GM18909 (cell line): Measurements from ENCODE around the gene CTNNAL1.
A peak's percentile ranks its signal among the peaks of the same experiment; 100 is the strongest.
"Not testable (repeated sequence)": the region's sequence is repeated elsewhere in the genome, so short reads cannot be mapped to it uniquely, and the experiment has no call there.

Experiments
- ATAC-seq: cut with Tn5 transposase; IDR thresholded peaks from one replicate; pipeline ENCODE4 v1.9.1; 2021; ENCODE audit warnings: mild to moderate bottlenecking; ENCODE audit not compliant: unreplicated experiment, poor library complexity

CTNNAL1 gene

GRCh38 chr9:108997112-108997511, 16.2 kb downstream of the CTNNAL1 start:
- ATAC-seq, result no peak

GRCh38 chr9:108996643-108997042, 16.7 kb downstream of the CTNNAL1 start:
- ATAC-seq, result no peak

GRCh38 chr9:108994695-108995094, 18.6 kb downstream of the CTNNAL1 start:
- ATAC-seq, result peak; percentile 90

- no peak for ATAC-seq
Measured at GRCh38 chr9:108991479-108991878, 21.8 kb downstream of the CTNNAL1 start.

- no peak for ATAC-seq
Measured at GRCh38 chr9:108983885-108984284, 29.4 kb downstream of the CTNNAL1 start.

- ATAC-seq, result no peak
Measured at GRCh38 chr9:108980893-108981292, 32.4 kb downstream of the CTNNAL1 start.

GRCh38 chr9:108978205-108978604, 35.1 kb downstream of the CTNNAL1 start:
- no peak for ATAC-seq

GRCh38 chr9:108973895-108974294, 39.4 kb downstream of the CTNNAL1 start:
- ATAC-seq, result no peak

GRCh38 chr9:108972626-108973209, 40.6 kb downstream of the CTNNAL1 start:
- ATAC-seq, result no peak

GRCh38 chr9:108972186-108972585, 41.1 kb downstream of the CTNNAL1 start:
- ATAC-seq, result no peak

- not testable (repeated sequence) for ATAC-seq
Measured at GRCh38 chr9:108971392-108971791, 41.9 kb downstream of the CTNNAL1 start.

- no peak for ATAC-seq
Measured at GRCh38 chr9:108967916-108968315, 45.4 kb downstream of the CTNNAL1 start.

- no peak for ATAC-seq
Measured at GRCh38 chr9:108963459-108964143, 49.7 kb downstream of the CTNNAL1 start.

- no peak for ATAC-seq
Measured at GRCh38 chr9:108961151-108961550, 52.1 kb downstream of the CTNNAL1 start.

- no peak for ATAC-seq
Measured at GRCh38 chr9:108960331-108960730, 53.0 kb downstream of the CTNNAL1 start.

GRCh38 chr9:108956631-108957026, 56.7 kb downstream of the CTNNAL1 start:
- no peak for ATAC-seq

- no peak for ATAC-seq
Measured at GRCh38 chr9:108956022-108956630, 57.2 kb downstream of the CTNNAL1 start.

GRCh38 chr9:108953983-108954574, 59.2 kb downstream of the CTNNAL1 start:
- ATAC-seq, result no peak

GRCh38 chr9:108951578-108951977, 61.7 kb downstream of the CTNNAL1 start:
- ATAC-seq, result no peak

GRCh38 chr9:108950168-108950567, 63.1 kb downstream of the CTNNAL1 start:
- no peak for ATAC-seq

GRCh38 chr9:108939975-108940374, 73.3 kb downstream of the CTNNAL1 start:
- ATAC-seq, result no peak
